ENCODE results near the gene KRT40. TPM values are rescaled to one million over a fixed set of nuclear protein-coding genes. Genes with fewer than 3 reads are reported as not detected.

KRT40 gene
- total and polyA plus RNA-seq, 2 donors (not counting 1 experiment from before 2014, with no cell fraction given): not detected

- no peak overlapping the region for H3K27ac ChIP-seq (ENCODE audit: low read length in 2 of 2)
- peaks cover 0 to 3% (median 0%) of the 10 kb centered on the region in 4 experiments for H3K27me3 ChIP-seq (replicated peaks in 1 of 4; ENCODE audit: control extremely low read depth in 1 of 4, control insufficient read depth in 3 of 4, insufficient read depth in 4 of 4, low read length in 3 of 4)
- H3K36me3 ChIP-seq (replicated peaks in 1 of 2; ENCODE audit: control extremely low read depth in 1 of 2, control insufficient read depth in 1 of 2, extremely low read depth in 1 of 2, insufficient read depth in 2 of 2, low read length in 1 of 2): no peaks in the 10 kb centered on the region
- ATAC-seq (ENCODE audit: low read depth) (no peak), DNase-seq (no peak)
- Mint-ChIP-seq H3K9me3 (ENCODE audit: insufficient read depth) (no peaks in the 10 kb centered on the region), H3K27ac (no peak overlapping the region), H3K4me1 (no peaks in the 10 kb centered on the region), H3K27me3 (peaks cover 43% of the 10 kb centered on the region), H3K4me3 (no peak overlapping the region)
- H4K20me1 ChIP-seq (ENCODE audit: control insufficient read depth, insufficient read depth, low read length, poor library complexity, severe bottlenecking): no peaks in the 10 kb centered on the region
- H3K4me2 ChIP-seq (replicated peaks; ENCODE audit: low read depth, low read length, poor library complexity, severe bottlenecking): no peak overlapping the region
- ChIA-PET POLR2A (no interaction called here), CTCF (no interaction called here)
- no peaks in the 10 kb centered on the region for H3K9me3 ChIP-seq (ENCODE audit: control extremely low read depth in 1 of 3, control insufficient read depth in 2 of 3, insufficient read depth in 1 of 3, low read length in 2 of 3)
- H3K79me2 ChIP-seq (ENCODE audit: control insufficient read depth, insufficient read depth, low read length): no peaks in the 10 kb centered on the region
- H3K9ac ChIP-seq (ENCODE audit: low read length): no peak overlapping the region
- H2AFZ ChIP-seq (ENCODE audit: insufficient read depth, low read depth, low read length, poor library complexity, severe bottlenecking): no peak overlapping the region
- intact Hi-C loops (cut with micrococcal nuclease): no loop called here
- no peak for TF ChIP-seq CTCF (IDR thresholded peaks at IDR 0.05)
- no peak for TF ChIP-seq EZH2 (IDR thresholded peaks at IDR 0.05; ENCODE audit: borderline replicate concordance, insufficient read depth, low read depth, low read length, poor library complexity, severe bottlenecking)
- H3K4me3 ChIP-seq (ENCODE audit: control extremely low read depth in 1 of 5, extremely low read depth in 1 of 5, insufficient read depth in 1 of 5, low read depth in 2 of 5, low read length in 4 of 5): no peak overlapping the region
- H3K4me1 ChIP-seq (ENCODE audit: control insufficient read depth in 2 of 2, insufficient read depth in 2 of 2, low read length in 2 of 2): no peaks in the 10 kb centered on the region
- no CpG with 5 or more reads among the region's 5 CpGs for WGBS (ENCODE audit: insufficient coverage)
These were observed 47.1 kb downstream of the KRT40 start for GRCh38 chr17:40936976-40937375.

GRCh38 chr17:40936437-40936971 lies 47.6 kb downstream of the KRT40 start:
- H2AFZ ChIP-seq (ENCODE audit: insufficient read depth, low read depth, low read length, poor library complexity, severe bottlenecking): no peak overlapping the region
- CTCF ChIA-PET: no interaction called here

More at GRCh38 chr17:40936437-40936971, 47.6 kb downstream of the KRT40 start:
- Histone ChIP-seq H4K20me1 (ENCODE audit: control insufficient read depth, insufficient read depth, low read length, poor library complexity, severe bottlenecking) (no peaks in the 10 kb centered on the region), H3K36me3 (replicated peaks in 1 of 2; ENCODE audit: control extremely low read depth in 1 of 2, control insufficient read depth in 1 of 2, extremely low read depth in 1 of 2, insufficient read depth in 2 of 2, low read length in 1 of 2) (no peaks in the 10 kb centered on the region), H3K4me3 (ENCODE audit: control extremely low read depth in 1 of 5, extremely low read depth in 1 of 5, insufficient read depth in 1 of 5, low read depth in 2 of 5, low read length in 4 of 5) (no peak overlapping the region), H3K27me3 (replicated peaks in 1 of 4; ENCODE audit: control extremely low read depth in 1 of 4, control insufficient read depth in 3 of 4, insufficient read depth in 4 of 4, low read length in 3 of 4) (peaks cover 0 to 3% (median 0%) of the 10 kb centered on the region in 4 experiments), H3K9ac (ENCODE audit: low read length) (no peak overlapping the region), H3K4me2 (replicated peaks; ENCODE audit: low read depth, low read length, poor library complexity, severe bottlenecking) (no peak overlapping the region), H3K4me1 (ENCODE audit: control insufficient read depth in 2 of 2, insufficient read depth in 2 of 2, low read length in 2 of 2) (no peaks in the 10 kb centered on the region), H3K79me2 (ENCODE audit: control insufficient read depth, insufficient read depth, low read length) (no peaks in the 10 kb centered on the region), H3K9me3 (ENCODE audit: control extremely low read depth in 1 of 3, control insufficient read depth in 2 of 3, insufficient read depth in 1 of 3, low read length in 2 of 3) (no peaks in the 10 kb centered on the region), H3K27ac (ENCODE audit: low read length in 2 of 2) (no peak overlapping the region)
- TF ChIP-seq CTCF (IDR thresholded peaks at IDR 0.05): no peak
- TF ChIP-seq EZH2 (IDR thresholded peaks at IDR 0.05; ENCODE audit: borderline replicate concordance, insufficient read depth, low read depth, low read length, poor library complexity, severe bottlenecking): no peak
- Mint-ChIP-seq H3K4me3 (no peak overlapping the region), H3K27ac (no peak overlapping the region), H3K4me1 (no peaks in the 10 kb centered on the region), H3K27me3 (peaks cover 44% of the 10 kb centered on the region), H3K9me3 (ENCODE audit: insufficient read depth) (no peaks in the 10 kb centered on the region)
- DNase-seq (no peak), ATAC-seq (ENCODE audit: low read depth) (no peak)
- POLR2A ChIA-PET: no interaction called here
- WGBS (ENCODE audit: insufficient coverage): 87% methylated on average over 12 of the region's 19 CpGs
- intact Hi-C loops (cut with micrococcal nuclease): no loop called here
